ENCODE results near the gene NPS. TPM values are rescaled to one million over a fixed set of nuclear protein-coding genes. Genes with fewer than 3 reads are reported as not detected.

NPS gene
- total RNA-seq, 1 experiment from 2014 or later: not detected

- Histone ChIP-seq H3K4me3 (ENCODE audit: low read length) (no peak overlapping the region), H3K27ac (ENCODE audit: low read length) (no peak overlapping the region), H3K9me2 (replicated peaks; ENCODE audit: insufficient read depth, low read length) (no peaks in the 10 kb centered on the region), H3K4me1 (ENCODE audit: low read length) (no peaks in the 10 kb centered on the region), H4K20me1 (ENCODE audit: insufficient read depth, low read depth, low read length) (no peaks in the 10 kb centered on the region), H3K4me2 (ENCODE audit: low read depth, low read length, poor library complexity, severe bottlenecking) (no peak overlapping the region), H3K9me3 (ENCODE audit: low read length) (no peaks in the 10 kb centered on the region), H3K9ac (ENCODE audit: low read length) (no peak overlapping the region), H2AFZ (ENCODE audit: low read length) (no peak overlapping the region), H3K36me3 (ENCODE audit: insufficient read depth, low read length) (no peaks in the 10 kb centered on the region), H3K79me2 (ENCODE audit: low read length) (no peaks in the 10 kb centered on the region), H3K27me3 (ENCODE audit: low read length) (no peaks in the 10 kb centered on the region)
- DNase-seq: peak; percentile 78
Measured at GRCh38 chr10:127563718-127564553, 14.8 kb downstream of the NPS start.

- H3K36me3 ChIP-seq (ENCODE audit: insufficient read depth, low read length): no peaks in the 10 kb centered on the region
- no peak overlapping the region for H2AFZ ChIP-seq (ENCODE audit: low read length)
- H3K9ac ChIP-seq (ENCODE audit: low read length): no peak overlapping the region
- H3K27ac ChIP-seq (ENCODE audit: low read length): no peak overlapping the region
- H3K9me2 ChIP-seq (replicated peaks; ENCODE audit: insufficient read depth, low read length): no peaks in the 10 kb centered on the region
- no peaks in the 10 kb centered on the region for H3K27me3 ChIP-seq (ENCODE audit: low read length)
- no peak overlapping the region for H3K4me3 ChIP-seq (ENCODE audit: low read length)
- no peaks in the 10 kb centered on the region for H3K4me1 ChIP-seq (ENCODE audit: low read length)
- no peaks in the 10 kb centered on the region for H3K9me3 ChIP-seq (ENCODE audit: low read length)
- H3K79me2 ChIP-seq (ENCODE audit: low read length): no peaks in the 10 kb centered on the region
- no peaks in the 10 kb centered on the region for H4K20me1 ChIP-seq (ENCODE audit: insufficient read depth, low read depth, low read length)
- no peak overlapping the region for H3K4me2 ChIP-seq (ENCODE audit: low read depth, low read length, poor library complexity, severe bottlenecking)
- no peak for DNase-seq
Measured at GRCh38 chr10:127564644-127565043, 15.5 kb downstream of the NPS start.

- Histone ChIP-seq H3K79me2 (ENCODE audit: low read length) (no peaks in the 10 kb centered on the region), H3K4me3 (ENCODE audit: low read length) (no peak overlapping the region), H3K4me2 (ENCODE audit: low read depth, low read length, poor library complexity, severe bottlenecking) (no peak overlapping the region), H3K9ac (ENCODE audit: low read length) (no peak overlapping the region), H2AFZ (ENCODE audit: low read length) (no peak overlapping the region), H3K9me2 (replicated peaks; ENCODE audit: insufficient read depth, low read length) (no peaks in the 10 kb centered on the region), H3K36me3 (ENCODE audit: insufficient read depth, low read length) (no peaks in the 10 kb centered on the region), H4K20me1 (ENCODE audit: insufficient read depth, low read depth, low read length) (no peaks in the 10 kb centered on the region), H3K27ac (ENCODE audit: low read length) (no peak overlapping the region), H3K4me1 (ENCODE audit: low read length) (no peaks in the 10 kb centered on the region), H3K27me3 (ENCODE audit: low read length) (no peaks in the 10 kb centered on the region), H3K9me3 (ENCODE audit: low read length) (no peaks in the 10 kb centered on the region)
- no peak for DNase-seq
Measured at GRCh38 chr10:127565583-127565982, 16.5 kb downstream of the NPS start.

- H3K36me3 ChIP-seq (ENCODE audit: insufficient read depth, low read length): no peaks in the 10 kb centered on the region
- no peak overlapping the region for H3K4me2 ChIP-seq (ENCODE audit: low read depth, low read length, poor library complexity, severe bottlenecking)
- no peak overlapping the region for H3K9ac ChIP-seq (ENCODE audit: low read length)
- H3K4me3 ChIP-seq (ENCODE audit: low read length): no peak overlapping the region
- H4K20me1 ChIP-seq (ENCODE audit: insufficient read depth, low read depth, low read length): no peaks in the 10 kb centered on the region
- H3K9me2 ChIP-seq (replicated peaks; ENCODE audit: insufficient read depth, low read length): no peaks in the 10 kb centered on the region
- H3K27ac ChIP-seq (ENCODE audit: low read length): no peak overlapping the region
- no peaks in the 10 kb centered on the region for H3K27me3 ChIP-seq (ENCODE audit: low read length)
- H3K4me1 ChIP-seq (ENCODE audit: low read length): no peaks in the 10 kb centered on the region
- no peaks in the 10 kb centered on the region for H3K9me3 ChIP-seq (ENCODE audit: low read length)
- H3K79me2 ChIP-seq (ENCODE audit: low read length): no peaks in the 10 kb centered on the region
- H2AFZ ChIP-seq (ENCODE audit: low read length): no peak overlapping the region
- no peak for DNase-seq
Measured at GRCh38 chr10:127569210-127569609, 20.1 kb downstream of the NPS start.

- no peak overlapping the region for H3K9ac ChIP-seq (ENCODE audit: low read length)
- no peak overlapping the region for H3K4me3 ChIP-seq (ENCODE audit: low read length)
- H3K4me2 ChIP-seq (ENCODE audit: low read depth, low read length, poor library complexity, severe bottlenecking): no peak overlapping the region
- no peaks in the 10 kb centered on the region for H3K4me1 ChIP-seq (ENCODE audit: low read length)
- H3K9me2 ChIP-seq (replicated peaks; ENCODE audit: insufficient read depth, low read length): no peaks in the 10 kb centered on the region
- H4K20me1 ChIP-seq (ENCODE audit: insufficient read depth, low read depth, low read length): no peaks in the 10 kb centered on the region
- H3K36me3 ChIP-seq (ENCODE audit: insufficient read depth, low read length): no peaks in the 10 kb centered on the region
- no peak overlapping the region for H2AFZ ChIP-seq (ENCODE audit: low read length)
- no peaks in the 10 kb centered on the region for H3K9me3 ChIP-seq (ENCODE audit: low read length)
- H3K79me2 ChIP-seq (ENCODE audit: low read length): no peaks in the 10 kb centered on the region
- no peak for DNase-seq
- H3K27ac ChIP-seq (ENCODE audit: low read length): no peak overlapping the region
- no peaks in the 10 kb centered on the region for H3K27me3 ChIP-seq (ENCODE audit: low read length)
Measured at GRCh38 chr10:127570036-127570435, 20.9 kb downstream of the NPS start.

GRCh38 chr10:127571386-127571785 is 22.3 kb downstream of the NPS start:
- H3K9me2 ChIP-seq (replicated peaks; ENCODE audit: insufficient read depth, low read length): no peaks in the 10 kb centered on the region

GRCh38 chr10:127576051-127576450 is 26.9 kb downstream of the NPS start:
- Histone ChIP-seq H3K4me1 (ENCODE audit: low read length) (no peaks in the 10 kb centered on the region), H4K20me1 (ENCODE audit: insufficient read depth, low read depth, low read length) (no peaks in the 10 kb centered on the region), H3K27ac (ENCODE audit: low read length) (no peak overlapping the region), H3K36me3 (ENCODE audit: insufficient read depth, low read length) (no peaks in the 10 kb centered on the region), H3K79me2 (ENCODE audit: low read length) (no peaks in the 10 kb centered on the region), H2AFZ (ENCODE audit: low read length) (no peak overlapping the region), H3K27me3 (ENCODE audit: low read length) (no peaks in the 10 kb centered on the region), H3K9me2 (replicated peaks; ENCODE audit: insufficient read depth, low read length) (no peaks in the 10 kb centered on the region), H3K9ac (ENCODE audit: low read length) (no peak overlapping the region), H3K9me3 (ENCODE audit: low read length) (no peaks in the 10 kb centered on the region), H3K4me2 (ENCODE audit: low read depth, low read length, poor library complexity, severe bottlenecking) (no peak overlapping the region), H3K4me3 (ENCODE audit: low read length) (no peak overlapping the region)
- DNase-seq: no peak

More at GRCh38 chr10:127571386-127571785, 22.3 kb downstream of the NPS start:
- Histone ChIP-seq H3K4me3 (ENCODE audit: low read length) (no peak overlapping the region), H3K27me3 (ENCODE audit: low read length) (no peaks in the 10 kb centered on the region), H3K4me2 (ENCODE audit: low read depth, low read length, poor library complexity, severe bottlenecking) (no peak overlapping the region), H2AFZ (ENCODE audit: low read length) (no peak overlapping the region), H4K20me1 (ENCODE audit: insufficient read depth, low read depth, low read length) (no peaks in the 10 kb centered on the region), H3K4me1 (ENCODE audit: low read length) (no peaks in the 10 kb centered on the region), H3K36me3 (ENCODE audit: insufficient read depth, low read length) (no peaks in the 10 kb centered on the region), H3K9ac (ENCODE audit: low read length) (no peak overlapping the region), H3K9me3 (ENCODE audit: low read length) (no peaks in the 10 kb centered on the region), H3K79me2 (ENCODE audit: low read length) (no peaks in the 10 kb centered on the region), H3K27ac (ENCODE audit: low read length) (no peak overlapping the region)
- DNase-seq: no peak

- Histone ChIP-seq H3K27me3 (ENCODE audit: low read length) (no peaks in the 10 kb centered on the region), H3K9me3 (ENCODE audit: low read length) (no peaks in the 10 kb centered on the region), H4K20me1 (ENCODE audit: insufficient read depth, low read depth, low read length) (no peaks in the 10 kb centered on the region), H2AFZ (ENCODE audit: low read length) (no peak overlapping the region), H3K9ac (ENCODE audit: low read length) (no peak overlapping the region), H3K79me2 (ENCODE audit: low read length) (no peaks in the 10 kb centered on the region), H3K4me2 (ENCODE audit: low read depth, low read length, poor library complexity, severe bottlenecking) (no peak overlapping the region), H3K4me3 (ENCODE audit: low read length) (no peak overlapping the region), H3K27ac (ENCODE audit: low read length) (no peak overlapping the region), H3K36me3 (ENCODE audit: insufficient read depth, low read length) (no peaks in the 10 kb centered on the region), H3K4me1 (ENCODE audit: low read length) (no peaks in the 10 kb centered on the region), H3K9me2 (replicated peaks; ENCODE audit: insufficient read depth, low read length) (no peaks in the 10 kb centered on the region)
- DNase-seq: no peak
Measured at GRCh38 chr10:127576740-127577161, 27.6 kb downstream of the NPS start.

Data from Karpas-422 (cell line).